ENCODE measurements around the gene PRIM1. TPM values are rescaled to one million over a fixed set of nuclear protein-coding genes. Genes with fewer than 3 reads are reported as not detected.

The PRIM1 gene
- total and polyA plus RNA-seq, 2 of the 4 experiments (the other 2 are of a cell fraction): 8.6 to 12.0 TPM

DNA sequence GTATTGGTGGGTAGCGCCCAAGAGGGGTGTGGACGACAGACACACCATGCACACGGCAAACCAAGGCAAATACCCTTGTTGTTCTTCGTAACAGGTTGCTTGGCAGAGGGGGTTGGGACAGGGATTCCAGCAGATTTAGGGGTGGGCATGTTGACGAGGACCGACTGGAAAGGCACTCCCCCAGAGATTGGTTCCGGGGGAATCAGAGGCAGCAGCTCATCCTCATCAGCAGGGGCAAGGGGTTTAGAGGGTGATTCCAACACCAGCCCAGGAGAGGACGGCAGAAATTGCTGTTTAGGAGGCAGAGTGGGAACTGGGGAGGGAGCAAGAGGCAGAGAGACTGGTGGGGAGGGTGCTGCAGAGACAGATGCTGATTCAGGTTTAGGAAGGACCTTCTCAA is 36.3 kb downstream of the PRIM1 start:
- Histone ChIP-seq H2AK5ac (ENCODE audit: low read depth, low read length) (no peak overlapping the region), H3K4me2 (ENCODE audit: low read depth, low read length) (no peak overlapping the region), H3K18ac (ENCODE audit: low read depth, low read length) (no peak overlapping the region), H4K8ac (ENCODE audit: low read depth in 2 of 2, low read length in 2 of 2) (no peak overlapping the region), H4K5ac (ENCODE audit: low read depth, low read length) (no peak overlapping the region), H3K36me3 (ENCODE audit: control insufficient read depth, insufficient read depth, low read length) (peaks cover 57% of the 10 kb centered on the region), H2BK20ac (ENCODE audit: low read depth, low read length) (no peak overlapping the region), H3K9me3 (ENCODE audit: control insufficient read depth, insufficient read depth, low read length) (no peaks in the 10 kb centered on the region), H3K27me3 (ENCODE audit: control insufficient read depth, insufficient read depth, low read length) (no peaks in the 10 kb centered on the region), H2BK120ac (ENCODE audit: low read depth, low read length) (no peak overlapping the region), H2BK15ac (ENCODE audit: low read depth, low read length) (no peak overlapping the region), H2AK9ac (replicated peaks; ENCODE audit: low read depth, low read length, poor library complexity) (no peak overlapping the region), H3K9ac (ENCODE audit: low read depth, low read length) (no peak overlapping the region), H3K9me1 (ENCODE audit: insufficient read depth, low read length) (peaks cover 26% of the 10 kb centered on the region), H3K14ac (replicated peaks; ENCODE audit: low read depth, low read length) (no peak overlapping the region), H4K20me1 (ENCODE audit: insufficient read depth, low read length) (peaks cover 69% of the 10 kb centered on the region), H3K56ac (ENCODE audit: extremely low read depth, insufficient read depth, low read length) (no peak overlapping the region), H3K23ac (ENCODE audit: low read depth, low read length) (no peak overlapping the region), H3K27ac (ENCODE audit: insufficient read depth, low read length) (no peak overlapping the region; the same call in 1 of the 2 replicates), H2BK5ac (ENCODE audit: low read depth, low read length, poor library complexity, severe bottlenecking) (no peak overlapping the region), H4K91ac (ENCODE audit: insufficient read depth, low read depth, low read length) (no peak overlapping the region), H2AFZ (replicated peaks; ENCODE audit: low read length, poor library complexity) (no peak overlapping the region), H3K4ac (ENCODE audit: low read depth, low read length) (no peak overlapping the region), H3K79me1 (ENCODE audit: low read depth in 1 of 2, low read length in 2 of 2) (peaks cover 13 to 64% of the 10 kb centered on the region in 2 experiments), H3K4me3 (ENCODE audit: insufficient read depth, low read depth, low read length) (no peak overlapping the region), H3K4me1 (ENCODE audit: control insufficient read depth, insufficient read depth, low read length) (peaks cover 10% of the 10 kb centered on the region)
- in situ Hi-C loops (cut with MboI; ENCODE audit: low sequenced_read_pairs) (no loop called here), intact Hi-C loops (cut with micrococcal nuclease) (no loop called here), dilution Hi-C loops (cut with HindIII; ENCODE audit: low sequenced_read_pairs, unreplicated experiment) (no loop called here)
- no TSS peak for BruUV-seq (replicated peaks)
- ChIA-PET CTCF (no interaction called here), POLR2A (ENCODE audit: unreplicated experiment) (no interaction called here)
- no peak for DNase-seq
- ATAC-seq (ENCODE audit: low read depth): 0 out of 2 replicates have a peak, but pooled peaks have one; percentile 18
- TF ChIP-seq USF2 (IDR thresholded peaks at IDR 0.05; ENCODE audit: low read depth, low read length) (no peak), NFE2L2 (IDR thresholded peaks at IDR 0.05; ENCODE audit: low read depth, low read length) (no peak), RFX5 (IDR thresholded peaks at IDR 0.05; ENCODE audit: low read depth, low read length) (no peak)
- 76% methylated on average over 7 of the region's 8 CpGs; no CpG with 5 or more reads in 1 of the 2 experiments for WGBS, 2 experiments (ENCODE audit: extremely low coverage in 2 of 2, insufficient read length in 1 of 2)

Measured in IMR-90 (cell line).